NK-92 (cell line): ENCODE data around the gene DBNDD1.
A peak's percentile ranks its signal among the peaks of the same experiment; 100 is the strongest.
"Not testable (repeated sequence)": the region's sequence is repeated elsewhere in the genome, so short reads cannot be mapped to it uniquely, and the experiment has no call there.

Experiments
- DNase-seq: peaks from one replicate; lab custom pipeline; 2025; ENCODE audit not compliant: unreplicated experiment; lab: John Stamatoyannopoulos, UW

Gene DBNDD1

GRCh38 chr16:89994389-89994720 is 24.9 kb downstream of the DBNDD1 start:
- DNase-seq = no peak

- DNase-seq = no peak
Measured at GRCh38 chr16:89993971-89994370, 25.3 kb downstream of the DBNDD1 start.

DNA sequence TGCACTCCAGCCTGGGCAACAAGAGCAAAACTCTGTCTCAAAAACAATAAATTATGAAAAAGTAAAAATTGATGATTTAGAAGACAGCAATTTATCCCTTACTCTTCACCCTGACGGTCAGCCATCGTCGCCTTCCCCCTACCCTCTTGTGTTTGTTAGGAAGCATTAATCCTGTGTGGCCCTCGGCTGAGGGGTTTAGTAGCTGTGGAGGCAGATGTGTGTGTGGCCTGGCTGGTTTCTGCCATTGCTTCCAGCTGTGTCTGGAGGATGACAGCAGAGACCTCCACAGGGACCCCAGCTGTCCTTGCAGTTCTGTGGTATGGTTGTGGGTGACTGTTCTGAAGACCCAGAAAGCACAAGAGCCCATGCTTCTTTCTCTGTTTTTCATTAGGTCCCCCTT is 25.9 kb downstream of the DBNDD1 start:
- no peak for DNase-seq

- DNase-seq = no peak
Measured at GRCh38 chr16:89990799-89991198, 28.5 kb downstream of the DBNDD1 start.

- DNase-seq = no peak
Measured at GRCh38 chr16:89988951-89989350, 30.3 kb downstream of the DBNDD1 start.

GRCh38 chr16:89987169-89987568 is 32.1 kb downstream of the DBNDD1 start:
- no peak for DNase-seq

- no peak for DNase-seq
Measured at GRCh38 chr16:89986600-89986999, 32.7 kb downstream of the DBNDD1 start.

DNA sequence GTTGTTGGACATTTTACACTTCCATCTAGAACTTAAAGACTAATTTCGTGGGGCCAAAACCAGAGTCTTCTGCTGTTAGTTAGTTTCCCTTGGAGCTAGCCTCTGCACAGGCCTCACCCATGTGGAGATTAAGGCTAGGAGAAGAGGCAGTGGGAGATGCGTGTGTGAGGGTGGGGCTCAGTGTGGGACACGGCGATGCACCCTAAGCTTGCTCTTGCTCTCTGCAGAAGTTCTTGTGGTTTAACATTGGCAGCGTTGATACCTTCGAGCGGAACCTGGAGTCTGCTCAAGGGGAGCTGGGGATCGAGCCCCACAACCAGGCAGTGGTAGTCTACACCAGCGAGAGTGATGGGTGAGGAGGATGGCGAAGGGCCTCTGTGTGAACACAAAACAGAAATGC is 34.0 kb downstream of the DBNDD1 start:
- DNase-seq = no peak

GRCh38 chr16:89984216-89984615 is 35.0 kb downstream of the DBNDD1 start:
- DNase-seq = no peak

DNA sequence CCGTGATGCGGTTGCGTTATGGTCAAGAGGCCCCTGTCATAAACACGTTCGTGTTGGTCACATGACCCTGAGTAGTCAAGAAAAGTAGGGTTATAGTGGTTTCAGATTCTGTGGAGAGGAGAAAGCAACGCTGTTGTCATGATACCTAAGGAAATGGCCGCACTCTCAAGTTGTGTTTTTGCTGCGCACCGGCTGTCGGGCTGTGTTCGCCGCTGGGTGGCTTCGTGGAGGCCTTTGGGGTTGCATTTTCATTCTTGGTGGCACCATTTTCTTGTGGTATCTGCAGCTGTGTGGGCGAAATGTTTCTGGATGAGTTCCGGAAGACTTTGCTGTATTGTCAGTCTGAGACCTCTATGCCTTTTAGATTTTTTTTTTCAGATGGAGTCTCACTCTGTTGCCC is 35.7 kb downstream of the DBNDD1 start:
- DNase-seq = no peak

GRCh38 chr16:89982318-89982717 is 36.9 kb downstream of the DBNDD1 start:
- no peak for DNase-seq

DNA sequence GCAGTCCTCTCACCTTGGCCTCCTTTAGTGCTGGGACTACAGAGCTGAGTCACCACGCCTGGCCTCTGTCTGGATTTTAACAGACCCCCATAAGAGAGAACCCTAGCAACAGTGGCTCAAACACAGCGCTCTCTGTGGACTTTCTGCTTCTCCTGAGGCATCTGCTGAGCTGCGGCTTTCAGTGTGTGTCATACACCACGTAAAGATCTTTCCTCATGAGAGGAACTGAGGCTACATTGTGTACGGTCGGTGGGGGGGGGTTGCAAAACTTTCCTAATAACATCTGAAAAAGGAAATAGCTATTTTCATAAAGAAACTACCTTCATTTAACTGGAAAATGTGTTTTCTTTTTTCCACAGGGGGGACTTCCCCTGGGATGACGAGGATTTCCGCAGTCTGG is 37.8 kb downstream of the DBNDD1 start:
- no peak for DNase-seq

GRCh38 chr16:89974870-89975269 is 44.4 kb downstream of the DBNDD1 start:
- no peak for DNase-seq

DNA sequence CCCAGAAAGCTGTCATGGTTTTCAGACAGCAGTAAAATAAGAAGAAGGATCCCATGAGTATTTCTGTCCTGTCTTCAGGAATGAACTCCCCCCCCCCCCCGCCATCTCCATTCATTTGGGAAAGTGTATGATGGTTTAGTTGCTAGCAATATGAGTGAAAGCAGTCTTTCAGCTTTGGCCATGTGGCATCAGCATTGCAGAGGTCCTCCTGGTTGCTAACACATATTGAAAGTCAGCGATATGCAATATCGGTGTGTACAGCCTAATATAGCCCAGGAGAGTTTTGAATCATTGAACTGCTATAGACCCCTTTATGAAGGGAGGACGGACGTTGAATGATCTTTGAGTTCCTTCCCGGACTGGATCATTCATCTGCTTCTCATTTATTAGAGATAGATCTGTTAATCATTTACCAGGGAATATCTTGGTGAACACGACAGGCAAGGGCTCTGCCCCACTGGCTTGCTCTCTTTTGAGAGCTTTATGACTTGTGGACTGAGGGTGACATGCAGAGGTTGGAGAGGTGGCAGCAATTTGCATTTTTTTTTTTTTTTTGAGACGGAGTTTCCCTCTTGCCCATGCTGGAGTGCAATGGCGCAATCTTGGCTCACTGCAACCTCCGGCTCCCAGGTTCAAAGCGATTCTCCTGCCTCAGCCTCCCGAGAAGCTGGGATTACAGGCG is 45.5 kb downstream of the DBNDD1 start:
- DNase-seq = no peak

DNA sequence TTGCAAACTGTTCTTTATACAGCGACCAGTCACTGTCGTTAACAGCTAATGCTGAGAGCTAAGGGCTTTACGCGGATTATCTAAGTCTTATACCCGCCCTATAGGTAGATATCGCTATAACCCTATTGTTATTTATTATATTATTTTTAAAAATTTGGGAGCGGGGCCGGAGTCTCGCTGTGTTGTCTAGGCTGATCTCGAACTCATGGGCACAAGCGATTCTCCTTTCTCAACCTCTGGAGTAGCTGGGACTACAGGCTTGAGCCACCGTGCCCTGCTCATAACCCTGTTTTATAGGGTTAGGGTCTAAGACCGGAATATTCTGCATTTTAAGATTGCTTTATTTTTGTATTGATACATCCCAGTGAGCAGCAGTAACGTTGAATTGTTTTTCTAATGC is 46.0 kb downstream of the DBNDD1 start:
- DNase-seq = no peak

DNA sequence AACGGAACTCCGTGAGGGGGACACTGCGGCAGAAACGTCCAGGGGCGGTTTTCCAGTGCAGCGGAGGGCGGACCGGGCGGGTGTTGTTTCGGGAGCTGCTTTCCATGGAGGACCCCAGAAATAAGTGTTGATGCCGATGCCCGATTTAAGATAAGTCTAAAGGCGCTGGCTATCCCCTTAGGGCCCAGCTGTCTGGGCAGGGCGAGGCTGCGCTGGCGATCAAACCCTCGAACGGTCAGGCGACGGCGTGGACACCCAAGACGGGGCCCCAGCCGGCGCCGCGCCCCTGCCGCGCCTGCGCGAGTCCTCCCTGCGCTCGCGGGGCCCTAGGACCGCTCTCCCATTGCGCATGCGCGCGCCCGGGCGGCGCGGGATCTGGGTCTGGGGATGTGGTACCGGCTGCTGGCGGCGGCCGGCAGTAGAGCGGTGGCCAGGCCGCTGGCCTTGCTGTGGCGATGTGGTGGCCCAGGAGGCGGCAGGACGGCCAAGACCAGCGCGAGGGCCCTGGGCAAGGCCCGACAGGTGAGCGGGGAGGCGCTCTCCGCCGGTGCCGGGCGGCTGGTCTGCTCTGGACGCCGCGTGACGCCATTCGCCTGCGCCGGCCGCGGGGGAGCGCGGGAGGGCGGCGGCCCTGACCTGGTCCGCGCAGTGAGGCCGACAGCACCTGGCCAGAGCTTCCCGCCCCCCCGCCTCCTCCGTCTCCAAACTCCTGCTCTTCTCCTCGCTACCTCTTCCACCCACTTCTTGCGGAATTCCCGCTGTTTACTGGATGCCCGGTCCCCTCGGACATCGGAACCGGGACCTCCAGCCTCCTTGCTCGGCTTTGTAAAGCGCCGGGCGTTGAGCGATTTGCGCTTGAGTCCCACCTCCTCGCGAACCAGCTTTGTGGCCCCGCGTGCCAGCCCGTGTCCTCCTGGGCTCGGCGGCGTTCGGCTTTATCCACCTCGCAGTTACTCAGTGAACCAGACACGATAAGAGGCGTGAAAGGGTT is 46.7 kb downstream of the DBNDD1 start:
- peak; percentile 32 for DNase-seq

DNA sequence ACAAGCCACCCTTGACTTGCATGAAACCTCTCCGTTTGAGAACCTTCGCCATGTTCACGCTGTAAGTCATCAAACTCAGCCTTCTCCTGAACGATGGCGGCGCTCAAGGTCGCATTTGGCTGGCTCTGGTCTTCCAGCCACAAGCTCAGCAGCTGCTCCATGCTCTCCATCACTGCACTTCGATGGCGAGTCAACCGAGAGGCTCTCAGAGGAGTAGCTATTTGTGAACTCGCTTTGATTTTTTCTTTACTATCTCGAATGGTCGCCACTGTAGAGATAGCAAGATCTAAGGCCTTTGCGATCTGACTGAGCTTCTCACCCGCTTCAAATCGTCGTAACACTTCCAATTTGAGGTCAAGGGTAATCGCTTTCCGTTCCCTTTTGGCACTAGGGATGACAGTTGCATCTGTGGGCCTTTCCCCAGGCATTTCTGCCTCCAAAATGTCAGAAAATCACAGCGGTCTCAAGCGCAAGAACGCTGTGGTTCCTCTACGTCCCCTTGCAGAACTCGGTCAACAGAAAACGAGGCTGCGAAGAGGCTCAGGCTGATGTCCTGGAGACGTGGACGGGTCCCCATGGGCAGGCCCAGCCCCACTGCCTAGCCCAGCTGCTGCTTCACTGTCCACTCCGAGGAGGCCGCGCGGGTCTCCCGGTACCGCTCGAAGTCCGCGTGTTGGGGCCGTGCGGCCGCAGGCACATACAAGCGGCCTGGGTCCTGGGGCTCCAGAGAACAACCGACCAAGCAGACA is 47.6 kb downstream of the DBNDD1 start:
- no peak for DNase-seq

GRCh38 chr16:89969741-89970410 is 49.4 kb downstream of the DBNDD1 start:
- no peak for DNase-seq

DNA sequence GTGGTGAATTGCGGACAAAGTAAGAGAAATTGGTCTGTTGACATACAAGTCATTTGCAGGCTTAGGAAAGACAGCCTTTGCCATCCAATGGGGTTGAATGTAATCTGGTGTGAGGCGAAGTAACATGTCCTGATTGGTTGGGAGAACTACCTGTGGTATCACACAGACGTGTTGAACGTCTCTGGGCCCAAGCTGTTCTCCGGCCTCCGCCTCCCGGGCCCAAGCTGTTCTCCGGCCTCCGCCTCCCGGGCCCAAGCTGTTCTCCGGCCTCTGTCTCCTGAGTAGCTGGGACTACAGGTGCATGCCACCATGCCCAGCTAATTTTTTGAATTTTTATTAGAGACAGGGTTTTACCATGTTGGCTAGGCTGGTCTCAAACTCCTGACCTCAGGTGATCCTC is 51.2 kb downstream of the DBNDD1 start:
- not testable (repeated sequence) for DNase-seq

DNA sequence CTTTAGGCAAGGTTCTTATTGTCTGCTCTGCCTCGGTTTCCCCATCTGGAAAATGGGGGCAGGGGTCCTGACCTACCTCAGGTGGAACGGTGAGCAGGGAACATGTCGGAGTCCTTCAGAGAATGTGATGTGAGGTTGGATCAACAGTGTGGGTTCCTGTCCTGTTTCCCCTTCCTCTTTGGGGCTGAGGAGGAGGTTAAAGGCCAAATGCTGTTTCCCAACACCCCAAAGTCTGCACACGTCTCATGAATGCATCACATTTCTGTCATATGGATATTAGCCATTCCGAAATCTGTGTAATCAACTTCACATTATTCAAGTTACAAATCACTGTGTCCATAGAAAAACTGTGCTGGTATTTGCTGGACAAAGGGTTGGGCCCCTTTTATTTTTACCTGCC is 51.8 kb downstream of the DBNDD1 start:
- DNase-seq = not testable (repeated sequence)

DNA sequence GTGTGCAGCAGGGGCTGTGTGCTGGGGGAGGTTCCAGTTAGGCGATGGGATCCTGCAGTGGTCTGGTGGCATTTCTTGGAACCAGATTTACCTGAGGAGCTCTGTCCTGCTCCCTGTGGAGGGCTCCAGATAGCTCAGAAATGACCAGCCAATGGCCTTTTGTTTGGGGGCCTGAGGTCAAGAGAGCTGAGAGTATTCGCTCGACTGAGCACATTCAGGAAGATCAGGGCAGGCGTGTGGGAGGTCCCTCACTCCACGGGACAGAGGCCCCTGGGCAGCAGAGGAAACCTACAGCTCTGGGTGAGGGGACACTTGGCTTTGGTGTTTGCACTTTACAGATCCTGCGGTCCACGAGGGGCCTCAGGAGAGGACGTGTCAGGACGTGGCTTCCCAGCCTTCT is 52.5 kb downstream of the DBNDD1 start:
- DNase-seq = no peak
